Nephron (organoid): ENCODE measurements around the gene FBXL15.

ENCODE experiments used
- H3K27ac Mint-ChIP-seq, 3 experiments: 2 replicates each; pipeline ENCODE4 v1.8.0; 2020; ENCODE audit warnings: mixed read lengths in 3 of 3, mild to moderate bottlenecking in 2 of 3, moderate library complexity in 1 of 3
- H3K27me3 Mint-ChIP-seq: 2 replicates; pipeline ENCODE4 v1.8.0; 2021; ENCODE audit warnings: low read depth, mild to moderate bottlenecking, moderate library complexity, mixed read lengths
- H3K36me3 Mint-ChIP-seq: 2 replicates; pipeline ENCODE4 v1.8.0; 2020; ENCODE audit warnings: low read depth, mixed read lengths
- H3K4me1 Mint-ChIP-seq: 2 replicates; pipeline ENCODE4 v1.8.0; 2020; ENCODE audit warnings: mixed read lengths
- H3K4me3 Mint-ChIP-seq, 3 experiments: 2 replicates each; pipeline ENCODE4 v1.8.0; 2020; ENCODE audit warnings: mild to moderate bottlenecking in 3 of 3, mixed read lengths in 3 of 3, moderate library complexity in 2 of 3
- H3K9me3 Mint-ChIP-seq: 2 replicates; pipeline ENCODE4 v1.8.0; 2020; ENCODE audit warnings: mixed read lengths
- TF ChIP-seq, protein P1 (sequence below), 3 experiments: fragments of 200-600 bp; sonication (generic); IDR thresholded peaks; one replicate each; pipeline ENCODE4 v1.5.0; 2021; ENCODE audit warnings: antibody characterized with exemption in 3 of 3; ENCODE audit not compliant: unreplicated experiment in 3 of 3

The FBXL15 gene

GRCh38 chr10:102421507-102421756 lies 796 bp downstream of the FBXL15 start:
- peaks cover 6% of the 10 kb centered on the region for H3K36me3 Mint-ChIP-seq
- TF ChIP-seq, protein P1, sequence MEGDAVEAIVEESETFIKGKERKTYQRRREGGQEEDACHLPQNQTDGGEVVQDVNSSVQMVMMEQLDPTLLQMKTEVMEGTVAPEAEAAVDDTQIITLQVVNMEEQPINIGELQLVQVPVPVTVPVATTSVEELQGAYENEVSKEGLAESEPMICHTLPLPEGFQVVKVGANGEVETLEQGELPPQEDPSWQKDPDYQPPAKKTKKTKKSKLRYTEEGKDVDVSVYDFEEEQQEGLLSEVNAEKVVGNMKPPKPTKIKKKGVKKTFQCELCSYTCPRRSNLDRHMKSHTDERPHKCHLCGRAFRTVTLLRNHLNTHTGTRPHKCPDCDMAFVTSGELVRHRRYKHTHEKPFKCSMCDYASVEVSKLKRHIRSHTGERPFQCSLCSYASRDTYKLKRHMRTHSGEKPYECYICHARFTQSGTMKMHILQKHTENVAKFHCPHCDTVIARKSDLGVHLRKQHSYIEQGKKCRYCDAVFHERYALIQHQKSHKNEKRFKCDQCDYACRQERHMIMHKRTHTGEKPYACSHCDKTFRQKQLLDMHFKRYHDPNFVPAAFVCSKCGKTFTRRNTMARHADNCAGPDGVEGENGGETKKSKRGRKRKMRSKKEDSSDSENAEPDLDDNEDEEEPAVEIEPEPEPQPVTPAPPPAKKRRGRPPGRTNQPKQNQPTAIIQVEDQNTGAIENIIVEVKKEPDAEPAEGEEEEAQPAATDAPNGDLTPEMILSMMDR (IDR thresholded peaks at IDR 0.05; ENCODE audit: unreplicated experiment in 3 of 3): no peak
- H3K27ac Mint-ChIP-seq: no peak overlapping the region
- no peaks in the 10 kb centered on the region for H3K9me3 Mint-ChIP-seq
- peak overlapping the region; percentile 92 to 95 (median 95) for H3K4me3 Mint-ChIP-seq
- peaks cover 28% of the 10 kb centered on the region for H3K27me3 Mint-ChIP-seq
- peaks cover 13% of the 10 kb centered on the region for H3K4me1 Mint-ChIP-seq

DNA sequence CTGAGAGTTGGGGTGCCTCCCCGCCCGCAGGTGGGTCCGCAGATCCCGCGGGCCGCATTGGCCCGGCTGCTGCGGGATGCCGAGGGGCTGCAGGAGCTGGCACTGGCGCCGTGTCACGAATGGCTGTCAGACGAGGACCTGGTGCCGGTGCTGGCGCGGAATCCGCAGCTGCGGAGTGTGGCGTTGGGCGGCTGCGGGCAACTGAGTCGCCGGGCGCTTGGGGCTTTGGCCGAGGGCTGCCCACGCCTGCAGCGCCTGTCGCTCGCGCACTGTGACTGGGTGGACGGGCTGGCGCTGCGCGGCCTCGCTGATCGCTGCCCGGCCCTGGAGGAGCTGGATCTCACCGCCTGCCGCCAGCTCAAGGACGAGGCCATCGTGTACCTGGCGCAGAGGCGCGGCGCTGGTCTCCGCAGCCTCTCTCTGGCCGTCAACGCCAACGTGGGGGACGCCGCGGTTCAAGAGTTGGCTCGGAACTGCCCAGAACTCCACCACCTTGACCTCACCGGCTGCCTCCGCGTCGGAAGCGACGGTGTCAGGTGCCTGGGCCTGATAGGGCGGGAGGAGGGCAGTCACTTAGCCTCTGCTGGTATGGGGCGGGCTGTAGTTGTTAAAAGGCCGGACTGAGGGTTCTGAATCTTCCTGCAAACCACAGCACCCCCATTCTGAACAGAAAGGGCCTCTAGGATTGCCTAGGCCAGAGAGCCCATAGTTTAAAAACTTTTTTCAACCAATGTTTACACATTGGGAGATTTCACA lies 1.3 kb downstream of the FBXL15 start:
- no peaks in the 10 kb centered on the region for H3K9me3 Mint-ChIP-seq

GRCh38 chr10:102422545-102423129 lies 2.0 kb downstream of the FBXL15 start:
- TF ChIP-seq, protein P1 (IDR thresholded peaks at IDR 0.05; ENCODE audit: unreplicated experiment in 3 of 3): peak; percentile 70 to 75 (median 73)
- no peak overlapping the region for H3K27ac Mint-ChIP-seq
- peaks cover 13% of the 10 kb centered on the region for H3K4me1 Mint-ChIP-seq
- peaks cover 21% of the 10 kb centered on the region for H3K27me3 Mint-ChIP-seq
- no peaks in the 10 kb centered on the region for H3K9me3 Mint-ChIP-seq
- H3K4me3 Mint-ChIP-seq: peak overlapping the region; percentile 81 to 95 (median 83)
- peaks cover 6% of the 10 kb centered on the region for H3K36me3 Mint-ChIP-seq

More for the DNA sequence above, 1.3 kb downstream of the FBXL15 start:
- Mint-ChIP-seq H3K27ac (peak overlapping the region in 1 of 3 experiments; percentile 14), H3K36me3 (peaks cover 6% of the 10 kb centered on the region), H3K4me3 (peak overlapping the region; percentile 92 to 95 (median 95)), H3K27me3 (peaks cover 28% of the 10 kb centered on the region), H3K4me1 (peaks cover 13% of the 10 kb centered on the region)
- TF ChIP-seq, protein P1 (IDR thresholded peaks at IDR 0.05; ENCODE audit: unreplicated experiment in 3 of 3): no peak

DNA sequence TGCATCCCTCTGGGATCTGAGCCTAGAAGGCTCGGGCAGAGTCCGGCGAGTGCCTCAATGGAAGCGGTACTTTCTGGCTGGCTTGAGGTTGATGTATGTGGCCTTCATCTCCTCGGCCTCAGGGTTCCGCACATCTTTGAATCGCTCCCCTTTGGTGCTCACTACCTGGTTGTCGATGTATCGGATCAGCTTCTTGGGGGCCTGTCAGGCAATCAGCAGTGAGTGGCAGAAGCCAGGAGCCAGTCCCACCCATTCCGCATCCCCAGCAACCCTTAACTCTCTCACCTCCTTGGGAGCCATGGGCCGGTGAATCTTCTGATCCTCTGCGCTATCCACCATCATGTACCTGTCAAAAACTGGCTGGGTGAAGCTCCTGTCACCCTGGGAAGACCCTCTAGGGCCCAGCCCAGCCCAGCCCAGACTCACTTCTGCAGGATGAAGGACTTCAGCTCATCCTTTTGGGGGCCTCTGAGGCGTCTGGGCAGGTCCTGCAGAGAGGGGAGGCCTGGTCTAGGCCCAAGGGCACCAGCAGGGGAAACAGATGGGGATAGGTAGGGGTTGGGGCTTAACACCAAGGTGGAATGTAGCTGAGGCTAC lies 2.8 kb downstream of the FBXL15 start:
- Mint-ChIP-seq H3K4me3 (peak overlapping the region; percentile 62 to 76 (median 67)), H3K4me1 (peaks cover 13% of the 10 kb centered on the region), H3K27ac (no peak overlapping the region), H3K36me3 (peaks cover 6% of the 10 kb centered on the region), H3K27me3 (peaks cover 13% of the 10 kb centered on the region), H3K9me3 (no peaks in the 10 kb centered on the region)
- TF ChIP-seq, protein P1 (IDR thresholded peaks at IDR 0.05; ENCODE audit: unreplicated experiment in 3 of 3): no peak

GRCh38 chr10:102424145-102424544 lies 3.5 kb downstream of the FBXL15 start:
- H3K4me3 Mint-ChIP-seq: peak overlapping the region; percentile 23 to 43 (median 32)

More at GRCh38 chr10:102424145-102424544, 3.5 kb downstream of the FBXL15 start:
- Mint-ChIP-seq H3K9me3 (no peaks in the 10 kb centered on the region), H3K27ac (no peak overlapping the region), H3K27me3 (peaks cover 9% of the 10 kb centered on the region), H3K36me3 (peaks cover 6% of the 10 kb centered on the region), H3K4me1 (peaks cover 11% of the 10 kb centered on the region)
- TF ChIP-seq, protein P1 (IDR thresholded peaks at IDR 0.05; ENCODE audit: unreplicated experiment in 3 of 3): no peak
